Mesenchymal stem cell (in vitro differentiated cells and primary cell): ENCODE data around the gene APLF.
"Not testable (repeated sequence)": the region's sequence is repeated elsewhere in the genome, so short reads cannot be mapped to it uniquely, and the experiment has no call there.

Experiments used
- DNase-seq: peaks from one replicate; pipeline ENCODE4 v3.0.0-alpha.2; 2013
- H2AFZ ChIP-seq: one replicate; pipeline ENCODE4 v1.6.1; 2013; ENCODE audit warnings: low read depth, mild to moderate bottlenecking, control low read depth, inconsistent platforms, low read length, moderate library complexity
- H2AK5ac ChIP-seq: 2 replicates; pipeline ENCODE4 v1.6.1; 2013; ENCODE audit warnings: low read length, moderate library complexity, mild to moderate bottlenecking, inconsistent platforms; ENCODE audit not compliant: severe bottlenecking
- H2BK120ac ChIP-seq: one replicate; pipeline ENCODE4 v1.6.1; 2013; ENCODE audit warnings: low read depth, mild to moderate bottlenecking, inconsistent platforms, low read length, moderate library complexity
- H2BK12ac ChIP-seq, 2 experiments: one replicate each; pipeline ENCODE4 v1.6.1; 2013; ENCODE audit warnings: inconsistent platforms in 2 of 2, low read length in 2 of 2, mild to moderate bottlenecking in 2 of 2, moderate library complexity in 2 of 2, control low read depth in 1 of 2
- H2BK15ac ChIP-seq: one replicate; pipeline ENCODE4 v1.6.1; 2013; ENCODE audit warnings: mild to moderate bottlenecking, low read depth, inconsistent platforms; ENCODE audit not compliant: poor library complexity, severe bottlenecking
- H2BK5ac ChIP-seq: 2 replicates; pipeline ENCODE4 v1.6.1; 2013; ENCODE audit warnings: low read depth, mild to moderate bottlenecking, low read length, control low read depth, inconsistent platforms; ENCODE audit not compliant: poor library complexity, severe bottlenecking
- H3K14ac ChIP-seq, 2 experiments: one replicate each; pipeline ENCODE4 v1.6.1; 2013; ENCODE audit warnings: inconsistent platforms in 2 of 2, low read length in 2 of 2, control low read depth in 1 of 2, mild to moderate bottlenecking in 1 of 2, moderate library complexity in 1 of 2
- H3K18ac ChIP-seq, 2 experiments: one replicate each; pipeline ENCODE4 v1.6.1; 2013; ENCODE audit warnings: inconsistent platforms in 2 of 2, low read length in 2 of 2, control low read depth in 1 of 2, low read depth in 1 of 2, mild to moderate bottlenecking in 1 of 2
- H3K23ac ChIP-seq, 2 experiments: one replicate each; pipeline ENCODE4 v1.6.1; 2013; ENCODE audit warnings: inconsistent platforms in 2 of 2, low read length in 2 of 2, mild to moderate bottlenecking in 2 of 2, moderate library complexity in 2 of 2, control low read depth in 1 of 2
- H3K27ac ChIP-seq: 2 replicates; pipeline ENCODE4 v1.5.1; 2013; ENCODE audit warnings: mild to moderate bottlenecking, moderate library complexity, low read length, control low read depth, inconsistent platforms; ENCODE audit not compliant: poor library complexity, severe bottlenecking
- H3K27me3 ChIP-seq, 2 experiments: 2 replicates each; pipeline versions ENCODE4 v1.6.1 to v1.7.0; 2013; ENCODE audit warnings: low read length in 2 of 2, mild to moderate bottlenecking in 2 of 2, moderate library complexity in 2 of 2, control low read depth in 1 of 2, inconsistent platforms in 1 of 2; ENCODE audit not compliant: control insufficient read depth in 1 of 2, insufficient read depth in 1 of 2
- H3K36me3 ChIP-seq, 2 experiments: 2 replicates each; pipeline versions ENCODE4 v1.6.1 to v1.7.0; 2013; ENCODE audit warnings: low read length in 2 of 2, control low read depth in 1 of 2, inconsistent platforms in 1 of 2, low read depth in 1 of 2, mild to moderate bottlenecking in 1 of 2; ENCODE audit not compliant: insufficient read depth in 2 of 2, control insufficient read depth in 1 of 2
- H3K4ac ChIP-seq, 2 experiments: one replicate each; pipeline ENCODE4 v1.6.1; 2013; ENCODE audit warnings: inconsistent platforms in 2 of 2, low read length in 2 of 2, mild to moderate bottlenecking in 2 of 2, moderate library complexity in 2 of 2, control low read depth in 1 of 2, low read depth in 1 of 2
- H3K4me1 ChIP-seq: 2 replicates; pipeline ENCODE4 v1.6.1; 2013; ENCODE audit warnings: low read depth, low read length, control low read depth; ENCODE audit not compliant: control insufficient read depth, insufficient read depth
- H3K4me2 ChIP-seq: 2 replicates; pipeline ENCODE4 v1.6.1; 2013; ENCODE audit warnings: low read length, mild to moderate bottlenecking, inconsistent platforms; ENCODE audit not compliant: poor library complexity, severe bottlenecking
- H3K4me3 ChIP-seq, 2 experiments: 2 replicates each; pipeline versions ENCODE4 v1.5.1 to v1.7.0; 2013; ENCODE audit warnings: low read length in 2 of 2, mild to moderate bottlenecking in 2 of 2, control low read depth in 1 of 2, low read depth in 1 of 2; ENCODE audit not compliant: insufficient read depth in 1 of 2
- H3K79me1 ChIP-seq: replicated peaks from 2 replicates; pipeline ENCODE4 v1.6.1; 2013; ENCODE audit warnings: mild to moderate bottlenecking, control low read depth, low read length, inconsistent platforms; ENCODE audit not compliant: poor library complexity, severe bottlenecking
- H3K9ac ChIP-seq: 2 replicates; pipeline ENCODE4 v1.7.0; 2013; ENCODE audit warnings: mild to moderate bottlenecking, low read length, moderate library complexity
- H3K9me3 ChIP-seq: 2 replicates; pipeline ENCODE4 v1.7.0; 2013; ENCODE audit warnings: mild to moderate bottlenecking, low read length; ENCODE audit not compliant: control insufficient read depth
- H4K8ac ChIP-seq: one replicate; pipeline ENCODE4 v1.6.1; 2013; ENCODE audit warnings: inconsistent platforms, mild to moderate bottlenecking, low read length, moderate library complexity
- H4K91ac ChIP-seq: one replicate; pipeline ENCODE4 v1.6.1; 2013; ENCODE audit warnings: mild to moderate bottlenecking, low read length, inconsistent platforms
- WGBS: methylation state at CpG from one replicate; pipeline ENCODE4 v1.1.7; 2013; ENCODE audit warnings: mixed read lengths; 5-methylcytosine and 5-hydroxymethylcytosine counted together

APLF gene

DNA sequence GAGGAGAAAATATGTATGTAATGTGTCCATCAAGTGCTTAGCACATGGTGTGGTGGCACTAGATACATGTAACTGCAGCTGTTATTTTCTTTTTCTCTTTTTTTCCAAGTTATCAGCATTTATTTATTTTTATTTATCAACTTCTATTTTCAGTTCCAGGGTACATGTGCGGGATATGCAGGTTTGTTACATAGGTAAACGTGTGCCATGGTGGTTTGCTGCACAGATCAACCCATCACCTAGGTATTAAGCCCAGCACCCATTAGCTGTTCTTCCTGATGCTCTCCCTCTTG lies 128.1 kb downstream of the APLF start:
- H3K9me3 ChIP-seq, H3K79me1 ChIP-seq, H3K4me3 ChIP-seq, H2AFZ ChIP-seq, H3K27me3 ChIP-seq, H3K18ac ChIP-seq, H3K36me3 ChIP-seq, H2BK12ac ChIP-seq, H4K8ac ChIP-seq, H3K4me1 ChIP-seq, H3K14ac ChIP-seq, H3K4me2 ChIP-seq, H2AK5ac ChIP-seq, H3K23ac ChIP-seq, DNase-seq, H4K91ac ChIP-seq, H3K4ac ChIP-seq, H2BK15ac ChIP-seq, H3K27ac ChIP-seq, H2BK5ac ChIP-seq, H2BK120ac ChIP-seq: not testable (repeated sequence)
- peak overlapping the region; percentile 40 for H3K9ac ChIP-seq
- WGBS: 33% methylated on average over 1 of the region's 2 CpGs

- not testable (repeated sequence) for H3K14ac ChIP-seq, H2BK12ac ChIP-seq, H2BK5ac ChIP-seq, H2BK120ac ChIP-seq, H3K36me3 ChIP-seq, H3K27me3 ChIP-seq, H3K18ac ChIP-seq, H4K8ac ChIP-seq, DNase-seq, H2AFZ ChIP-seq, H2BK15ac ChIP-seq, H3K9ac ChIP-seq, H3K4me2 ChIP-seq, H3K4me1 ChIP-seq, H3K4me3 ChIP-seq, H2AK5ac ChIP-seq, H4K91ac ChIP-seq, H3K79me1 ChIP-seq, H3K27ac ChIP-seq, H3K23ac ChIP-seq, H3K4ac ChIP-seq
- WGBS: 100% methylated on average over 2 of the region's 3 CpGs
- peaks cover 21% of the 10 kb centered on the region for H3K9me3 ChIP-seq
These were observed 133.1 kb downstream of the APLF start for GRCh38 chr2:68600495-68600894.

GRCh38 chr2:68603059-68603458 lies 135.7 kb downstream of the APLF start:
- H3K23ac ChIP-seq: no peak overlapping the region
- H3K4me1 ChIP-seq: no peaks in the 10 kb centered on the region
- WGBS: no CpG with 5 or more reads among the region's 1 CpG
- H3K4ac ChIP-seq: no peak overlapping the region
- no peak overlapping the region for H2BK15ac ChIP-seq
- peaks cover 29% of the 10 kb centered on the region for H3K9me3 ChIP-seq
- H3K36me3 ChIP-seq: no peaks in the 10 kb centered on the region
- no peaks in the 10 kb centered on the region for H3K27me3 ChIP-seq
- no peak overlapping the region for H3K9ac ChIP-seq
- DNase-seq: no peak
- no peak overlapping the region for H3K14ac ChIP-seq
- H3K27ac ChIP-seq: no peak overlapping the region
- no peak overlapping the region for H4K8ac ChIP-seq
- no peaks in the 10 kb centered on the region for H3K79me1 ChIP-seq
- no peak overlapping the region for H3K18ac ChIP-seq
- no peak overlapping the region for H2BK12ac ChIP-seq
- H2AK5ac ChIP-seq: no peak overlapping the region
- H3K4me2 ChIP-seq: no peak overlapping the region
- no peak overlapping the region for H2AFZ ChIP-seq
- H2BK120ac ChIP-seq: no peak overlapping the region
- no peak overlapping the region for H2BK5ac ChIP-seq
- H3K4me3 ChIP-seq: no peak overlapping the region
- no peak overlapping the region for H4K91ac ChIP-seq

DNA sequence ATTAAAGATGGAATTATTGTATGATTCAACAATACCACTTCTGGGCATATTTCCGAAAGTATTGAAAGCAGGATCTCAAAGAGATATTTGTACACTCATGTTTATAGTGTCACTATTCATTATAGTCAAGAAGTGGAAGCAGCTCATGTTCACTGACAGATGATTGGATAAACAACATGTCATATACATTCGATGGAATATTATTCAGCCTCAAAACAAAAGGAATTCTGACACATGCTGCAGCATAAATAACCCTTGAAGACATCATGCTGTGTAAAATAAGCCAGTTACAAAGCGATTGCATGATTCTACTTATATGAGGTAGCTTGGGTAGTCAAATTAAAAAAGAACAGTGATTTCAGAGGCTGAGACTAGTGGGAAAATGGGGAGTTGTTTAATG lies 136.7 kb downstream of the APLF start:
- WGBS: 100% methylated on average over 1 of the region's 3 CpGs
- H2BK15ac ChIP-seq: no peak overlapping the region
- no peak overlapping the region for H3K9ac ChIP-seq
- H2BK12ac ChIP-seq: no peak overlapping the region
- H4K8ac ChIP-seq: no peak overlapping the region
- no peak overlapping the region for H3K27ac ChIP-seq
- H3K9me3 ChIP-seq: peaks cover 29% of the 10 kb centered on the region
- no peak overlapping the region for H3K14ac ChIP-seq
- H3K4ac ChIP-seq: no peak overlapping the region
- no peak overlapping the region for H2BK120ac ChIP-seq
- H3K18ac ChIP-seq: no peak overlapping the region
- no peak overlapping the region for H3K23ac ChIP-seq
- no peak for DNase-seq
- no peaks in the 10 kb centered on the region for H3K4me1 ChIP-seq
- H3K4me3 ChIP-seq: no peak overlapping the region
- H3K79me1 ChIP-seq: no peaks in the 10 kb centered on the region
- H4K91ac ChIP-seq: no peak overlapping the region
- no peak overlapping the region for H2AFZ ChIP-seq
- H3K36me3 ChIP-seq: no peaks in the 10 kb centered on the region
- H3K27me3 ChIP-seq: no peaks in the 10 kb centered on the region
- no peak overlapping the region for H2BK5ac ChIP-seq
- no peak overlapping the region for H2AK5ac ChIP-seq
- H3K4me2 ChIP-seq: no peak overlapping the region
